ENCODE results near the gene AZU1. TPM values are rescaled to one million over a fixed set of nuclear protein-coding genes. Genes with fewer than 3 reads are reported as not detected.

AZU1 gene
- total RNA-seq, 1 donor from 2014 or later, result not detected

GRCh38 chr19:805600-806550, 21.8 kb upstream of the AZU1 start:
- H3K4me3 ChIP-seq (ENCODE audit: low read depth, low read length), result no peak overlapping the region
- no peak for DNase-seq (ENCODE audit: low read depth)
- TF ChIP-seq, protein P1, sequence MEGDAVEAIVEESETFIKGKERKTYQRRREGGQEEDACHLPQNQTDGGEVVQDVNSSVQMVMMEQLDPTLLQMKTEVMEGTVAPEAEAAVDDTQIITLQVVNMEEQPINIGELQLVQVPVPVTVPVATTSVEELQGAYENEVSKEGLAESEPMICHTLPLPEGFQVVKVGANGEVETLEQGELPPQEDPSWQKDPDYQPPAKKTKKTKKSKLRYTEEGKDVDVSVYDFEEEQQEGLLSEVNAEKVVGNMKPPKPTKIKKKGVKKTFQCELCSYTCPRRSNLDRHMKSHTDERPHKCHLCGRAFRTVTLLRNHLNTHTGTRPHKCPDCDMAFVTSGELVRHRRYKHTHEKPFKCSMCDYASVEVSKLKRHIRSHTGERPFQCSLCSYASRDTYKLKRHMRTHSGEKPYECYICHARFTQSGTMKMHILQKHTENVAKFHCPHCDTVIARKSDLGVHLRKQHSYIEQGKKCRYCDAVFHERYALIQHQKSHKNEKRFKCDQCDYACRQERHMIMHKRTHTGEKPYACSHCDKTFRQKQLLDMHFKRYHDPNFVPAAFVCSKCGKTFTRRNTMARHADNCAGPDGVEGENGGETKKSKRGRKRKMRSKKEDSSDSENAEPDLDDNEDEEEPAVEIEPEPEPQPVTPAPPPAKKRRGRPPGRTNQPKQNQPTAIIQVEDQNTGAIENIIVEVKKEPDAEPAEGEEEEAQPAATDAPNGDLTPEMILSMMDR (conservative IDR thresholded peaks at IDR 0.05; ENCODE audit: low read depth, low read length), result no peak

GRCh38 chr19:806815-807421, 20.7 kb upstream of the AZU1 start:
- TF ChIP-seq, protein P1 (conservative IDR thresholded peaks at IDR 0.05; ENCODE audit: low read depth, low read length), result no peak
- no peak for DNase-seq (ENCODE audit: low read depth)
- H3K4me3 ChIP-seq (ENCODE audit: low read depth, low read length), result no peak overlapping the region

DNA sequence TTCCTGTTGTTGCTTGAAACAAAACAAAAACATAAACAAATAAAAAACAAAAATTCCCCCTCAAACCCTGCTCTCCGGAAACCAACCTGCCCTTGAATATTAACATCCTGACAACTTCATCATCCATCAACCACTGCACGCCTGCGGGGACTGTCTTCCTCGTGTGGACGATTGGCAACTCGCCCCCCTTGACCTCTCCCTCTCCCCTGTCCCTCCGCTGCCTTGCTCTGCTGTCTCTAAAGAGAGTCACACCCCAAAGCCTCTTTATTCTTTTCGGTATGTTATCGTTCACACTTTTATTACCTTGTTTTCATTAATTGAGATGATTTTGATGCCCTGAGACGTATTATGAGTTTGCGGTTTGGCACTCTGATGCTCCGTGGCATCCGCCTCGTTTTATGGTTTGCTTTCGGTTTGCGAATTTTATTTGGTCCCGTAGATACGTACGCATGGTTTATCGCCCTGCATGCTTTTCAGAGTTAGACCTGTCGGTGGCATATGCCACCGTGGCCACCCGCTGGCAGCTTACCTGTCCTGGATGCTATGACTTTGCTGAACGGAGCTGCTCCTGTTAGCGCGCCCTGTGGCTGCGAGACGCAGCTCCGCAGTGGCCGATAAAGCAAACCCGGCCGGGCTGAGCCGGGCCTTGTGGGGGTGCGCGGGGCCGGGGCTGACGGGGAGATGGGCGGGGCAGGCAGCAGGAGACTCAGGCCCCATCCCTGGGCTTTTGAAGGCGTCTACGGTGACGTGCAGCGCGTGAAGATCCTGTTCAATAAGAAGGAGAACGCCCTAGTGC, 19.8 kb upstream of the AZU1 start:
- TF ChIP-seq, protein P1 (conservative IDR thresholded peaks at IDR 0.05; ENCODE audit: low read depth, low read length), result no peak
- H3K4me3 ChIP-seq (ENCODE audit: low read depth, low read length), result no peak overlapping the region
- DNase-seq (ENCODE audit: low read depth), result no peak

- TF ChIP-seq, protein P1 (conservative IDR thresholded peaks at IDR 0.05; ENCODE audit: low read depth, low read length), result no peak
- DNase-seq (ENCODE audit: low read depth), result no peak
- no peak overlapping the region for H3K4me3 ChIP-seq (ENCODE audit: low read depth, low read length)
Observed at GRCh38 chr19:808423-808775, 19.2 kb upstream of the AZU1 start.

DNA sequence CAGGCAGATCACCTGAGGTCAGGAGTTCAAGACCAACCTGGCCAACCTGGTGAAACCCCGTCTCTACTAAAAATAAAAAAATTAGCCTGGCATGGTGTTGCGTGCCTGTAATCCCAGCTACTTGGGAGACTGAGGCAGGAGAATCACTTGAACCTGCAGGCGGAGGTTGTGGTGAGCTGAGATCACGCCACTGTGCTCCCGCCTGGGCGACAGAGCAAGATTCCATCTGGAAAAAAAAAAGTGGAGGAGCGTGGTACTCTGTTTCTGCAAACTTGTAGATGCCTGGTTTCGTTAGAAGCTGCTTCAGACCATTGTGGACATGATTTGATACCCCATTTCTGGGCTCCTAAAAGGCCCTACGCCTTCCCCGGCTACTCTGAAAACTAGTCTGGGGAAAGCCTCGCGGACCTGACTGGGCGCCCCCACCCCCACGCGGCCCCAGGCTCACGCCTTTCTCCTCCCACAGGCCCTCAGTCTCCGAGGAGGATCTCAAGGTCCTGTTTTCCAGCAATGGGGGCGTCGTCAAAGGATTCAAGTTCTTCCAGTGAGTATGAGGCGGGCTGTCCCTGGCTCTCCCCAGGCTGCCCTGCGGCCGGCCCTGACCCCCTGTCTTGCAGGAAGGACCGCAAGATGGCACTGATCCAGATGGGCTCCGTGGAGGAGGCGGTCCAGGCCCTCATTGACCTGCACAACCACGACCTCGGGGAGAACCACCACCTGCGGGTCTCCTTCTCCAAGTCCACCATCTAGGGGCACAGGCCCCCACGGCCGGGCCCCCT, 17.4 kb upstream of the AZU1 start:
- TF ChIP-seq, protein P1 (conservative IDR thresholded peaks at IDR 0.05; ENCODE audit: low read depth, low read length), result no peak
- no peak for DNase-seq (ENCODE audit: low read depth)
- no peak overlapping the region for H3K4me3 ChIP-seq (ENCODE audit: low read depth, low read length)

GRCh38 chr19:810883-811489, 16.7 kb upstream of the AZU1 start:
- DNase-seq (ENCODE audit: low read depth), result no peak
- TF ChIP-seq, protein P1 (conservative IDR thresholded peaks at IDR 0.05; ENCODE audit: low read depth, low read length), result no peak
- no peak overlapping the region for H3K4me3 ChIP-seq (ENCODE audit: low read depth, low read length)

Measured in epithelial cell of proximal tubule (primary cell).